HG03575 (cell line): Measurements from ENCODE around the gene GRIN2D.
"Not testable (repeated sequence)": the region's sequence is repeated elsewhere in the genome, so short reads cannot be mapped to it uniquely, and the experiment has no call there.

Experiments used
- ATAC-seq: cut with Tn5 transposase; IDR thresholded peaks from one replicate; pipeline ENCODE4 v1.9.1; 2021; ENCODE audit not compliant: unreplicated experiment, insufficient number of reproducible peaks, low FRiP score; ENCODE audit errors: extremely low read depth

GRIN2D gene

GRCh38 chr19:48368936-48369335 lies 24.5 kb upstream of the GRIN2D start:
- ATAC-seq, result no peak

- ATAC-seq, result no peak
Observed at GRCh38 chr19:48370955-48371354, 22.5 kb upstream of the GRIN2D start.

DNA sequence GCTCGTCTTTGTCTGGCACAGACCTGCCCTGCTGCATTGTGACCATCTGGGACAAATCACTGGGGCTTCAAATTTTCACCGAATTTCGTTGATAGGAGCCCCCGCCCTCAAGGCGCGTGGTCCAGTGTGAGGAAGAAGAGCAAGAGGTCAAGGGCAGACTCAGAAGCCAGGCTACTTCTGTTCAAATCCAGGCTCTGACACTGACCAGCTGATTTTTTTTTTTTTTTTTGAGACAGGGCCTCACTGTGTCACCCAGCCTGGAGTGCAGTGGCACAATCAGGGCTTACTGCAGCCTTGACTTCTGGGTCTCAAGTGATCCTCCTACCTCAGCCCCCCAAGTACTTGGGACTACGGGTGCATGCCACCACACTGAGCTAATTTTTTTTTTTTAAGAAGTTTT lies 22.1 kb upstream of the GRIN2D start:
- no peak for ATAC-seq

GRCh38 chr19:48371771-48372170 lies 21.7 kb upstream of the GRIN2D start:
- not testable (repeated sequence) for ATAC-seq

GRCh38 chr19:48372904-48373303 lies 20.6 kb upstream of the GRIN2D start:
- ATAC-seq, result no peak

- no peak for ATAC-seq
Observed at GRCh38 chr19:48373567-48373966, 19.9 kb upstream of the GRIN2D start.

DNA sequence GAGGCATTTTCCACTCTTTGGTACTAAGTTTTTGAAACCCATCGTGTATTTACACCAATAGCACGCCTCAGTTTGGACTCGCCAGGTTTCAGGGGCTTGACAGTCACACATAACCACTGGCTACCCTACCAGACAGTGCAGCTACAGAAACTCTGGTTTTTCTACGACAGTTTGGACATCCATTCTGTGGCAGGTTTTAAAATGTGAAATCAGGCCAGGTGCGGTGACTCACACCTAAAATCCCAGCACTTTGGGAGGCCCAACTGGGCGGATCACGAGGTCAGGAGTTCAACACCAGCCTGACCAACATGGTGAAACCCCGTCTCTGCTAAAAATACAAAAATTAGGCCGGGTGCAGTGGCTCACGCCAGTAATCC lies 15.3 kb upstream of the GRIN2D start:
- ATAC-seq, result no peak

DNA sequence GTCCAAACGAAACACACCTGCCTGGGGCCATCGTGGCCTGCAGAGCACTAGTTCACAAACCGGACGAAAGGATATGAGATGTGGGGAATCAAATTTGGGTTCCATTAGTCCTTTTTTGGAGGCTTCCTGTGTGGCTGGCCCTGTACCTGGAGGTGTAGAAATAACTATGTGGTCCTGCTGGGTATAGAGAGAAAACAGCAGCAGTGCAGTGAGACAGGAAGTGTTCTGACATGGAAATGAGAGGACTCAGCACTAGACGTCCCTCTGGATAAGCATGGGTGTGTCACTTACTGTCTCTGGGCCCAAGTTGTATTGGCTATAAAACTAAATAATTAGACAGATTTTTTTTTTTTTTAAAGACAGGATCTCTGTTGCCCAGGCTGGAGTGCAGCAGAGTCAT lies 14.4 kb upstream of the GRIN2D start:
- ATAC-seq, result no peak

DNA sequence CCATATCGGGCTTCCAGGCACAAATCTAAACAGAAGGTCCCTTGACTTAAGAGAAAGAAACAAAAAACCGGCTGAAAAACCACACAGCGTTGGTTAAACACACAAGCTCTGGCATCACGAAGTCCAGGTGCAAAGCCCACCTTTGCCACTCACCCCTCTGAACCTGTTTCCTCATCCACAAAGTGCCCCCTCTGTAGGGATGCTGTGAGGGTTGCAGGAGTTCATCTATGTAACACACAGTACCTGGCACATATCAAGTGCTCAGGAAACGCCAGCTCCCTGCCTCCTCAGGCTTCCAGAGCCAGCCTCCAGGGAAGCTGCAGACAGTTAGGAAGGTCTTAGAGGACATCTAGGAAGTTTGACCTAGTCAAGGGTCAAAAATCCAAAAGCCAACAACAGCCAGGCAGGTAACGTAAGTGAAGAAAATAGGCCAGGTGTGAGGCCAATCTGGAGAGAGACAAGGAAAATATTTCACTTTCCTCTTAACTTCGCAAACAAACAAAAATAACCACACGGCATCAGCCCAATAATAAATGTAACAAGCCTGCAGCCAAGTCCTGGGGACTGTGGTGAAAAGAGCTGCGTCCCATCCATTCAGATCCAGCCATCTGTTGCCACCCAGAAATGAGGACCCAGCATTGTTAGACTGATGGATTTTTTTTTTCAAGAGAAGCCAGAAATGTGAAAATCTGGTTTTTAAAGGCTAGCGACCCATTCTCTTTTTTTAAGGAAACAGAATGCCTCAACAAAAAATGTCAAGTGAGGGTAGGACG lies 12.1 kb upstream of the GRIN2D start:
- no peak for ATAC-seq

DNA sequence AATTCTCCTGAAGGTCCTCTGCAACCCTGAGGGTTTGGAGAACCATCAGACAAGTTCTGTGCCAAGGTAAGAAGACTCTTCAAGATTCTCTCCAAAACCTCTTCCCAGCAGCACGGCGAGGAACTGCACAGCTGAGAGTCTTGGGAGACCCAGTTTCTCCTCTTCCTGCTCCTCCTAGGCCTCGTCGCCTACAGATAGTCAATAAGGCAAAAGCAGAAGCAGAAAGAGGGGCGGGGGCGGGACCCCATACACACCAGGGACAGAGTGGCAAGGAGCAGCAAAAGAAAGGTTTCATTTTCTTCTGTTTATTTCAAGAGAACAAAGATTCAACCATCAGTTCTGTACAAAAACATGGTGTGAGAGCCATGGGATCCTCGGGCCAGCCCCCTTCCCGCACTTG lies 11.2 kb upstream of the GRIN2D start:
- no peak for ATAC-seq

DNA sequence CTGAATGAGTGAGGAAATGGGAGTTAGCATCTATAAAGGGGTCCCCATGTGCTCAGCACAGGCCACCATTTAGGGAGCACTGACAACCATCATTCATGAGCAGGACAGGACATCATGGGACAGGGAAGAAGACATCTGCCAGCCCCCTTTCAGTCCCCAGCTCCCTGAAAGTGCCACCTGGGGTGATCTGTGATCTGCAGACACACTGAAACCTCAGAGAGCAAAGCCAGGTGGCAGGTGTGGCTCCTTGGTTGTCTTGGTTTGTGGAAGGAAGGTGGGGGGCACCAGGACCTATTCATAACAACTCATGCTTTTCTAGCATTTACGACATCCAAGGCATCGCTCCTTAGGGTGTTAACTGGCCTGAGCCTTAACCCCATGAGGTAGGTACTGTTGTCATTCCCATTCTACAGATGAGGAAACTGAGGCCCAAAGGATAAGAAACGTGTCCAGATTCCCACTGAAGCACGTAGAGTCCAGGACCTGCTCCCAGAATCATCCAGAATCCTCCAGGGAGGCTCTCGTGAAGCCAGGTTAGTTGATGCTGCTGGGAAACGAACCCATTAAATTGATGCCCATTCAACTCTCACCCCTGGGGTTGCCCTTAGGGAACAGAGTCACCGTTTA lies 7.9 kb upstream of the GRIN2D start:
- no peak for ATAC-seq

GRCh38 chr19:48386981-48387380 lies 6.5 kb upstream of the GRIN2D start:
- no peak for ATAC-seq

DNA sequence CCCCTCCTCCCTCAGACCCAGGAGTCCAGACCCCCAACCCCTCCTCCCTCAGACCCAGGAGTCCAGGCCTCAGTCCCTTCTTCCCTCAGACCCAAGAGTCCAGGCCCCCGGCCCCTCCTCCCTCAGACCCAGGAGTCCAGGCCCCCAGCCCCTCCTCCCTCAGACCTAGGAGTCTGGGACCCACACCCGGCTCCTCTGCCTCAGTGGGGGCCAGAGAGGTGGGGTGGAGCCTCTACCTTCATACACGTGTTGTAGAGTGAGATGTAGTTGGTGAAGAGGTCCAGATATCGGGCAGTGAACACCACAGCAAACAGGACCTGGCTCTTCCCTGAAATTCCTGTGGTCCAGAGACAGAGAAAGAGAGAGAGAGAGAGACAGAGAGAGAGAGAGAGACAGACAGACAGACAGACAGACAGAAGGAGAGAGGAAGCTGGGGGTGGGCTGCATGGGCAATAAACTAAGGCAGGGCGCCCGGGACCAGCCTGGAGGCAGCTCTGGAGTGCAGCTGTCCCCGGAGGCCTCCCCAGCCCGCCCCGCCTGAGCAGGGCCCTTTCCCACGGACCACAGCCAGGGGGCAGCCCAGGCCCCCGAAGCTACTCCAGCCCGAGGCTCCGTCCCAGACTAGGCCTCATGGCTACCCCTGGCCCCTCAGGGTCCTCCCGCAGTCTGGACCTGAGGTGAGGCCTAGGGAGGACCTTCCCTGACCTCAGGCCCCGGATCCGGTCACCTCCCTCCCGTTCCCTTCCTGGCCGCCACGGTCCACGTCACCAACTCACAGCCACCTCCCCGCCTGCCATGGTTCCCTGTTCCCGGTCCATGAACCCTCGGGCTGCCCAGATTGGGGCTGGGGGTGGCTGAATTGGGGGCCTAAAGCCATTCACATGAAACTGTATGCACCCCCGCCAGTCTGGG lies 3.0 kb upstream of the GRIN2D start:
- no peak for ATAC-seq

DNA sequence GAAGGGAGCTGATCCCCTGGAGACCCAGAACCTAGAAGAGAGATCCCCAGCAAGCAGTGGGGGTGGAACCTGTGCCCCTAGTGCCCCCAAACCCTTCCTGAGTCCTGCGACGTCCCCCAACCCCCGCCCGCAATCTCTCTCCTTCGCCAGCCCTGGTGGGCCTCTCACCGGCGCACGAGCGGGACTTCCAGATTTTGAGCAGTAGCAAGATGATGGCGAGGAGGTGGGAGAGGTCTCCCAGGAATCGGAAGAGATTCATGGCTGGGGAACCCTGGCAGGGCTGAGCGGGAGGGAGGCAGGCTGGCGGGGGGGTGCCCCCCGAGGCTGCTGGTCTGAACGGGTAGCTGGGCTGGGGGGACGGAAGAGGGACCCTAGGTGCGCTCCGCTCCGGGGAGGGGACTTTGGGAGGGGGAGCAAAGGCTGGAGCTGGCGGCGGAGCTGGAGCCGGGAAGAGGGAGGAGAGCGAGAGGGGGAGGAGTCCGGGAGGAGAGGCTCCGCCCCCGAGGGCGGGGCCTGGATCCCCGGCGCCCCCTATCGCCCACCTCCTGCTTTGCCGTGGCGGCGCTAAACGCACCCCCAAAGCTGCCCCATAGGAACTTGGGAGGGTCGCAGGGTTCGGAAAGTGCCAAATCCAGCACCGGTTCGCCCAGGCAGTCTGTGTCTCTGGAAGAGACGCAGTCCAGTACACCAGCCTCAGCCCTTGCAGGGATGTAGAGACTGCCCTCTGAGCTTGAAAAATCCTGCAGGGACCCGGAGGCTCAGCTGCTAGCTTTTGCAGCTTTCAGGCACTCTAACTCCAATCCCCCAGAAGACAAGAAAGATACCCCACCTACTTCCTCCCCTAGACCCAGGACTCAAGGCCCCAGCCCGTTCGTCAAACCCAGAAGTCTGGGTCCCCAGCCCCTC lies 2.1 kb upstream of the GRIN2D start, which contains the start of gene KDELR1:
KDELR1 (minus strand) TSS at position 452 of the 906 bp plus-strand sequence; CDS start at position 259, 193 bp downstream.
- no peak for ATAC-seq

DNA sequence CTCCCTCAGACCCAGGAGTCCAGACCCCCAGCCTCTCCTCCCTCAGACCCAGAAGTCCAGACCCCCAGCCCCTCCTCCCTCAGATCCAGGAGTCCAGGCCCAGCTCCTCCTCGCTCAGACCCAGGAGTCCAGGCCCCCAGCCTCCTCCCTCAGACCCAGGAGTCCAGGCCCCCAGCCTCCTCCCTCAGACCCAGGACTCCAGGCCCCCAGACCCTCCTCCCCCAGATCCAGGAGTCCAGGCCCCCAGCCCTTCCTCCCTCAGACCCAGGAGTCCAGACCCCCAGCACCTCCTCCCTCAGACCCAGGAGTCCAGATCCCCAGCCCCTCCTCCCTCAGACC lies 1.5 kb upstream of the GRIN2D start:
- ATAC-seq, result not testable (repeated sequence)

GRCh38 chr19:48392860-48393558 lies 459 bp upstream of the GRIN2D start:
- ATAC-seq, result no peak

DNA sequence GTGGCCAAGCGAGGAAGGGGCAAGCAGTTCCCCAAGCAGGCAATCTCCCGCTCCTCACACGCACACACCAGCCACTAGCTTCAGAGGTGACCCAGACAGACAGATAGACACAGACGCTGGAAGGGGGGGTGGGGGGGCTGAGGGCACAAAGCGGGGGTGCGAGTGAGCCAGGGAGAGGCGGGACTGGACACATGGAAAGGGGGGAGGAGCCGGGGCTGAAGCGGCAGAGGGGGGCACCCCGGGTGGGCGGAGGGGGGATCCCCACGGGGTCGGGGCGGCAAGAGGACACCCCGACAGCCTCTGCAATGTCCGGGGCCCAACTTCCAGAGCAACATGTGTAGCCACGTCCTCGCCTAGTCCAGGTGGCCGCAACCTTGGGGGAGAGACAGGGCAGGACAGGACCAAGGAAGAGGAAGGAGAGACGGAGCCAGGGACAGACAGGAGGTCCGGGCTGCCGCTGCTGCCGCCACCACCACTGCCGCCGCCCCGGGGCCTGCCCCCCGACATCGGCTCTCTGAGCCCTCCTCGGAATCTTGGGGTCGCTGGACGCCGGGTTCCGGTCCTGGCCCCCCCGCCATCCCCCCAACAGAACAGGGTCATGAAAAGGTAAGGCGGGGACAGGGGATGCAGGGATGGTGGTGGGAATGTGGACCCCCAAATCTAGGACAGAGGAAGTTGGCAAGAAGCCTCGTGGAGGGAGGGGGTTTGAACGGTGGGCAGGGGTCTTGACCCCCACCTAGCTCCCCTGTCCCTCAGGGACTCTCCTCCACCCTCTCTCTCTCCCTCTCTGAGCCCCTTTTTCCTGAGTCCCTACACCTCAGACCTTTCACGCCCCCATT lies 1.1 kb downstream of the GRIN2D start:
- no peak for ATAC-seq

GRCh38 chr19:48395170-48395455 lies 1.6 kb downstream of the GRIN2D start:
- ATAC-seq, result no peak
